Hepatocyte (in vitro differentiated cells): ENCODE measurements around the gene BSDC1.

Experiments used
- EZH2 ChIP-seq: fragments of 200-600 bp; sonication (generic); IDR thresholded peaks from 2 replicates; pipeline ENCODE4 v1.6.1; 2016; ENCODE audit warnings: antibody characterized with exemption, mild to moderate bottlenecking, borderline replicate concordance
- EZH2phosphoT487 ChIP-seq: fragments of 200-600 bp; sonication (generic); IDR thresholded peaks from one replicate; pipeline ENCODE4 v1.6.1; 2018; ENCODE audit warnings: antibody characterized with exemption, mild to moderate bottlenecking, low read depth, moderate library complexity; ENCODE audit not compliant: unreplicated experiment, severe bottlenecking
- TF ChIP-seq, protein P1 (sequence below): fragments of 200-600 bp; sonication (generic); IDR thresholded peaks from 2 replicates; pipeline ENCODE4 v1.5.1; 2016; ENCODE audit warnings: antibody characterized with exemption, mild to moderate bottlenecking; ENCODE audit not compliant: poor library complexity

DNA sequence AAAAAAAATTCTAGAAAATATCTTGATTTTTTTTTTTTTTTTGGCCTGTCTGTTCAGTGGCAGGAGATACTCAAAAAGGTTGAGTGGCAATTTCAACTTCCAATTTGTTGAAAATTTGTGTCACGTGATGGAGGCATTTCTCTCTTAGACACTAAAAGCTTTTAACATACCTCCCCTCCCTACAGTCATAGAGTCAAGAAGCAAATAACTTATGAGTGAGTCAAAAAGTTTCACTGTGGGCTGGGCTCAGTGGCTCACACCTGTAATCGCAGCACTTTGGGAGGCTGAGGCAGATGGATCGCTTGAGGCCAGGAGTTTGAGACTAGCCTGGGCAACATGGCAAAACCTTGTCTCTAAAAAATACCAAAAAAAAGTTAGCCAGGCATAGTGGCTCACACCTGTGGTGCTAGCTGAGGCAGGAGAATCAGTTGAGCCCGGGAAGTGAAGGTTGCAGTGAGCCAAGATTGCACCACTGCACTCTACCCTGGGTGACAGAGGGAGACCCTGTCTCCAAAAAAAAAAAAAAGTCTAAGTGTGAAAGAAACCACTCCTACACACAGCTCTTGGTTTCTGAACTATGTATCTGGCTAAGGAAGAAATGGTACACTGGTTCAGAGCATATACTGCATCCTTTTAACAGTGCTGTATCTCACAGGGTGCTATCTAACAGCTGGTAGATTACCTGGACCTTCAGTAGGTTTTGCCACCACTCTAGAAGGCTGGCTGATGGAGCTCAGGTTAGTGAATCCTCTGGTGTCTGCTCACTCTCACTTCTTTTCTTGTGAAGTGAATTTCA is 11.6 kb upstream of the BSDC1 start:
- TF ChIP-seq EZH2phosphoT487 (no peak), EZH2 (no peak)
- TF ChIP-seq, protein P1, sequence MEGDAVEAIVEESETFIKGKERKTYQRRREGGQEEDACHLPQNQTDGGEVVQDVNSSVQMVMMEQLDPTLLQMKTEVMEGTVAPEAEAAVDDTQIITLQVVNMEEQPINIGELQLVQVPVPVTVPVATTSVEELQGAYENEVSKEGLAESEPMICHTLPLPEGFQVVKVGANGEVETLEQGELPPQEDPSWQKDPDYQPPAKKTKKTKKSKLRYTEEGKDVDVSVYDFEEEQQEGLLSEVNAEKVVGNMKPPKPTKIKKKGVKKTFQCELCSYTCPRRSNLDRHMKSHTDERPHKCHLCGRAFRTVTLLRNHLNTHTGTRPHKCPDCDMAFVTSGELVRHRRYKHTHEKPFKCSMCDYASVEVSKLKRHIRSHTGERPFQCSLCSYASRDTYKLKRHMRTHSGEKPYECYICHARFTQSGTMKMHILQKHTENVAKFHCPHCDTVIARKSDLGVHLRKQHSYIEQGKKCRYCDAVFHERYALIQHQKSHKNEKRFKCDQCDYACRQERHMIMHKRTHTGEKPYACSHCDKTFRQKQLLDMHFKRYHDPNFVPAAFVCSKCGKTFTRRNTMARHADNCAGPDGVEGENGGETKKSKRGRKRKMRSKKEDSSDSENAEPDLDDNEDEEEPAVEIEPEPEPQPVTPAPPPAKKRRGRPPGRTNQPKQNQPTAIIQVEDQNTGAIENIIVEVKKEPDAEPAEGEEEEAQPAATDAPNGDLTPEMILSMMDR: no peak
